NCI-H748 treated with DMSO at 0.1 percent for 48 hours (cell line): ENCODE measurements around the gene GTF2IRD1.

ENCODE experiments used
- DNase-seq: peaks from one replicate; lab custom pipeline; 2025; lab: John Stamatoyannopoulos, UW

GTF2IRD1 gene

GRCh38 chr7:74567318-74567668 lies 113.6 kb downstream of the GTF2IRD1 start:
- DNase-seq, result no peak

- DNase-seq, result no peak
Observed at GRCh38 chr7:74568658-74569057, 115.0 kb downstream of the GTF2IRD1 start.

DNA sequence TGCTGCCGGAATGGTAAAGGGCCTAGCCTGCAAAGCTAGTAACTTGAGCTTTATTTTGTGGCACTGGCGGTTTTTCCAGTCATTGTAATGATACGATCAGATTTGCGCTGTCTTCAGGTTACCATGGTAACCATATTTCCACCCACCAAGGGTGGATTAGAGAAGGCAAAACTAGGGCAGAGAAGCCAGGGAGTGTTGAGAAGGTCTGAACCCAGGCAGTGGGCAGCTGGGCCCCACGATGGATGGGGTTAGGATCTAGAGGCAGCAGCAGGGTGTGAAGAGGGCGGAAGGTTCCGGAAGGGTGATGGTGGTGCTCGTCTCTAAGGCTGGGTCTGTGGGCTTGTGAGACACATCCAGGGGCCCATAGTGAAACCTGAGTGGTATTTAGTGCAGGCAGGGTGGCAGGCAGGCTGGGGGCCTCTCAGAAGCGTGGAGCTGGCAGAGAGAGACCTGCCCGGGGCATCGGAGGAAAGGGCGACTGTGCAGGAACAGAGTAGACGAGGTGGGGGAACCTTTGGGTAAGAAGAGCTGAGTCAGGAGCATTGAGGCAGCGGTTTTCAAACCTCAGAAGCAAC lies 115.9 kb downstream of the GTF2IRD1 start:
- no peak for DNase-seq

DNA sequence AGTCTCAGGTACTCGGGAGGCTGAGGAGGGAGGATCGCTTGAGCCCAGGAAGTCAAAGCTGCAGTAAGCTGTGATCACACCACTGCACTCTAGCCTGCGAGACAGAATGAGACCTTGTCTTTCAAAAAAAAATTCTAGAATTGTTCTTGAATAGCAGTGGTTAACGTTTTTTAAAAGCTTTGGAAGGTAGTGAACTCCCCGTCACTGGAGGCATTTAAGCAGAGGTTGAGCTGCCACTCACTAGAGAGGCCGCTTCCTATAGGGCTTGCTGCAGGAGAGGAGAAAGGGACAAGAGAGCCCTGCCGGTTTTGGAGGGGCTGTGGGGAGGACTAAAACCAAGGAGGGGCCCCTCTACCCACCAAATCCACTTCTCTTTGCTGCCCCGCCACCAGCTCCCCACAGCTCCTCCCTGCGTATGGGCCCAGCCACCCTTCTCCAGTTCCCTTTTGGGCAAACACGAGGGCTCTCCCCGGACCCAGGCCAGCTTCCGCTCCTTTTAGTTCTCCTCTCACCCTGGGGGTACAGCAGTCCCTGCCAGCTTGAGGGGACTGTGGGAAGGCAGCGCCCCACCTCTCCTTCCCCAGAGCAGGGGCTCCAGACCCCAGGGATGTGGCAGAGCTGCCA lies 116.9 kb downstream of the GTF2IRD1 start:
- DNase-seq, result no peak

GRCh38 chr7:74572301-74572979 lies 118.7 kb downstream of the GTF2IRD1 start:
- no peak for DNase-seq

DNA sequence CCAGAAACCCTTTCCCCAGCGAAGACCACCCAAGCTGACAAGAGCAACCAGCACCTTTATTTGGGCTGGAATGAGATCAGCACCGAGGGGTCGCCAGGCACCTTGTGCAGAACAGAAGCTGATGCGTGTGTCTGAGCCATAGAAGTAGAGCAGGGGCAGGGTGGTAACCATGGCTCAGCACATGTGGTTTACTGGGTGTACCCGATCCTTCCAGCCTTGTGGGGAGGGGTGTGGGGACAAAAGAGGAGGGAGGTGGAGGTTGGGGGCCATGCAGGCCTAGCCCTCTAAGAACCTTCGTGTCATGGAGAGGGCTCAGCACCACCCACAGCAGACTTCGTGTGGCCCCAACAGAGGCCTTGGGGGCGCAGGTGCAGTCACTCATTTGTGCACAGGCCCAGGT lies 119.8 kb downstream of the GTF2IRD1 start:
- no peak for DNase-seq

DNA sequence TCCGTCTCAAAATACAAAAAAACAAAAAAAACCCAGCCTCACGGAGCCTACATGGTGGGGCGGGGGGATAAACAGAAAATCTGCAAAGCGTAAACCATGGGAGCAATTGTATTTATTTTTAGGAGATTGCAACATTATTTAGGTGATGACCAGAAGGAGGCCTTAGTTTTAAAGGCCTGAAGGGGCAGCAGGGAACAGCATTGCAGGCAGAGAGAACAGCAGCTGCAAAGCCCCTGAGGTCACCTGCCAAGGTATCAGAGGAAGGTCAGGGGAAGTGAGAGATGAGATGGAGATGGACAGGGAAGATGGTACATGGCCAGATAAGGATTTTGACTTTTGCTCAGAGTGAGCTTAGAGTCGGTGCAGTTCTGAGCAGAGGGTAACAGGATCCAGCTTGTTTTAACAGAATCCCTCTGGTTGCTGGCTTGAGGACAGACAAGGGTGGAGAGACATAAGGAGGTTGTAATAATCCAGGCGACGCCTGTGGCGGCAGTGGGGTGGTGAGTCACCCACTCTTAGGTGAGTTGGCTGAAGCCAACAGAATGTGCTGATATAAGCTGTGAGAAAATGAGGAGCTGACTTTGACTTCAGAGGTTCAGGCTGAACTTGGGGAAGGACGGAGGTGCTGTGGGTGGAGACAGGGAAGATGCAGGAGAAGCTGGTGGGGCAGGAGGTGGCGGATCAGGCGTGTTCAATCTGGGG lies 121.5 kb downstream of the GTF2IRD1 start:
- no peak for DNase-seq

DNA sequence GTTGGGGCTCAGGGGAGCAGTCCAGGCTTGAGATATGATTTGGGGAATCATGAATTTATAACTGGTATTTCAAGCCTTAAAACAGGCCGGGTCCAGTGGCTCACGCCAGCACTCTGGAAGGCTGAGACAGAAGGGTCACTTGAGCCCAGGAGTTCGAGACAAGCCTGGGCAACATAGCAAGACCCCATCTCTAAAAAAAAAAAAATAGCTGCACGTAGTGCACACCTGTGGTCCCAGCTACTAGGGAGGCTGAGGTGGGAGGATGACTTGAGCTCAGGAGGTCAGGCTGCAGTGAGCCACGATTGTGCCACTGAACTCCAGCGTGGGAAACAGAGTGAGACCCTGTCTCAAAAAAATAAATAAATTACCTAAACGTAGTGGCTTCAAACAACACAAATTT lies 122.1 kb downstream of the GTF2IRD1 start:
- DNase-seq, result no peak

DNA sequence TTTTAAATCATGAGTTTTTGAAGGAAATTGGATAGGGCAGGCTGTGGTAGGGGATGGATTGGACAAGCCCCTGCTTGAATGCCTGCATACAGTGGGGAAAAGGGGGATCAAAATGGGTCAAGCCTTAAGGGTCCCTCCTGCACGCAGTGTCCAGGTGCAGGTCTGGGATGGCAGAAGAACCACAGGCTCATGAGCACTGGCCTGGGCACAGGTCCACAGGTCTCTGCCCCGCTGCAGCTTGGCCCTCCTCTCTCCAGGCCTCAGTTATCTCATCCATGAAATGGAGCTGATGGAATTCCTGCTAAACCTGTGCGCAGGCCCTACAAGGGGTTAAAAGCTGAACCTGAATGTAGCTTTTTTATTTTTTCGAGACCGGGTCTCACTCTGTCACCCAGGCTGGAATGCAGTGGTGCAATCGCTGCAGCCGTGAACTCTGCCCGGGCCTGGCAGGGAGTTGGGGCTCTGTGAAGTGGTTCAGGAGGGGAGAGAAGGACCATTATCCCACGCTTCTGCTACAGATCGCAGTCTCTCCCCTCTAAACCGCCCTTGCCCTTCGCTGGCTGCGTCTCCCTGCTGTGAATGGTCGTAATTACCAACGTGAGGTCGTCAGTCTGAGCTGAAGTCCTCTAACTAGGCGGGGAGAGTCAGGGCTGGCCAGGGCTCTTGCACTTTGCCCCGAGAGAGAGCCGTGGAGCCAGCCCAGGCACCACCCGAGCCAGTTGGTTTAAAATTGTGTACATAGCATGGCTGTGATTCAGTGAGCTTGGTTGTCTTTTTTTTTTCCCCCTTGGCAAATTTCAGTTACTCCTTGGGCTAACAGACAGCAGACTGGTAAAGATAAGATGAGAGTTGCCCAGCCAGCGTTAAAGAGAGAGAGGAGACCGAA lies 126.3 kb downstream of the GTF2IRD1 start:
- DNase-seq, result no peak

- DNase-seq, result no peak
Observed at GRCh38 chr7:74581916-74582440, 128.3 kb downstream of the GTF2IRD1 start.

DNA sequence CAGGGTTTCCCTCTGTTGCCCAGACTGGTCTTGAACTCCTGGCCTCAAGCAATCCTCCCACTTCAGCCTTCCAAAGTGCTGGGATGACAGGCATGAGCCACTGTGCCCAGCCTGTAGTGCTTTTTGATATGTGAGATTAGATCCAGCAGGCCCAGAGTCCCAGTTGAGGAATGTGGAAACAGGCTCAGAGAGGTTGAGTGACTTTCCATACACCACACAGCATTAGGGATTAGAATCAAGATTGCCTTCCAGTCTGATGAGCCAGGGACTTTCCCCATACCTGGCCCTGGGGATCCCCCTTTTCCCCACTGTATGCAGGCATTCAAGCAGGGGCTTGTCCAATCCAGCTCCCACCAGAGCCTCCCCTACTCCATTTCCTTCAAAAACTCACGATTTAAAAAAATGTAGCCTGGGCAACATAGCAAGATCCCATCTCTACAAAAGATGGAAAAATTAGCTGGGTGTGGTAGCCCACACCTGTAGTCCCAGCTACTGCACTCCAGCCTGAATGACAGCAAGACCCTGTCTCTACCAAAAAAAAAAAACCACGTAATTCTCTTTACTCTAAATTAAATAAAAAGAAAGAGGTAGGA lies 128.8 kb downstream of the GTF2IRD1 start:
- no peak for DNase-seq

- no peak for DNase-seq
Observed at GRCh38 chr7:74583630-74584029, 129.9 kb downstream of the GTF2IRD1 start.

DNA sequence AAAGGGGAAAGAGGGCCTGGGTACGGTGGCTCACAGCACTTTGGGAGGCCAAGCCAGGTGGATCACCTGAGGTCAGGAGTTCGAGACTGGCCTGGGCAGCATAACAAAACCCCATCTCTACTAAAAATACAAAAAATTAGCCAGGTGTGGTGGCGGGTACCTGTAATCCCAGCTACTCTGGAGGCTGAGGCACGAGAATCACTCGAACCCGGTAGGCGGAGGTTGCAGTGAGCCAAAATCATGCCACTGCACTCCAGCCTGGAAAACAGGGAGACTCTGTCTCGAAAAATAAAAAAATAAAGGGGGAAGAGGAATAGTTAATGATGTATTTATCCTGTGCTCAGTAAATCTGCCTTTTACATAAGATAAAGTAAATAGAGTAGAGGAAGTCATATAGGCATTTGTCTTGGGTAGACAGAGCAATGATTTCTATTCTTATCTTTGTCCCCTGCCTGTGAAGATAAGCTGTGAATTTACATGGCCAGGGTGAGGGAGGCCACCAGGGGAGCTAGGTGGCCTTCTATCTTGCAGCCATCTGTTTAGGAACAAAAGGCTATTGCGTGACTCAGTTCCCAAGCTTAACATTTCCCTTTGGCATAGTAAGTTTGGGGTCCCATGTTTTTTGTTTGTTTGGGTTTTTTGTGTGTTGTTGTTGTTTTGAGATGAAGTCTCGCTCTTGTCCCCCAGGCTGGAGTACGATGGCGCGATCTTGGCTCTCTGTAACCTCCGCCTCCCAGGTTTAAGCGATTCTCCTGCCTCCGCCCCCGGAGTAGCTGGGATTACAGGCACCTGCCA lies 130.7 kb downstream of the GTF2IRD1 start:
- DNase-seq, result no peak

DNA sequence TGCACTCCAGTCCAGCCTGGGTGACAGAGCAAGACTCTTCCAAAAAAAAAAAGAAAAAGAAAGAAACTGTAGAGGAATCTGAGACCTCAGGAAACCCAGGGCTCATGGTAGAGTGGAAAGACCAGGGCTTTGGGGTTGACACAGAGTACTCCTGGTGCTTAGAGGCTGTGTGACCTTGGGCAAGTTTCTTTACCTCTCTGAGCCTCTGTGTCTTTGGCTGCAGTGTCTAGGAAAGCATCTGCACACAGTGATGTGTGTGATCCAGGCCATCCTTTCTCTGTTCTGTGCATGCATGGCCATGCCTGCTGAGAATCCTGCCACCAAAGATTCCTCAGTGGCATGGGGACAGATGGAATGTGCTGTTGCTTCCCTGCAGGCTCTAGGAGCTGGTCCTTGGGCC lies 132.1 kb downstream of the GTF2IRD1 start:
- no peak for DNase-seq

GRCh38 chr7:74586258-74587175 lies 132.8 kb downstream of the GTF2IRD1 start:
- no peak for DNase-seq

- no peak for DNase-seq
Observed at GRCh38 chr7:74587435-74588126, 133.9 kb downstream of the GTF2IRD1 start.

GRCh38 chr7:74590813-74591212 lies 137.1 kb downstream of the GTF2IRD1 start:
- no peak for DNase-seq

DNA sequence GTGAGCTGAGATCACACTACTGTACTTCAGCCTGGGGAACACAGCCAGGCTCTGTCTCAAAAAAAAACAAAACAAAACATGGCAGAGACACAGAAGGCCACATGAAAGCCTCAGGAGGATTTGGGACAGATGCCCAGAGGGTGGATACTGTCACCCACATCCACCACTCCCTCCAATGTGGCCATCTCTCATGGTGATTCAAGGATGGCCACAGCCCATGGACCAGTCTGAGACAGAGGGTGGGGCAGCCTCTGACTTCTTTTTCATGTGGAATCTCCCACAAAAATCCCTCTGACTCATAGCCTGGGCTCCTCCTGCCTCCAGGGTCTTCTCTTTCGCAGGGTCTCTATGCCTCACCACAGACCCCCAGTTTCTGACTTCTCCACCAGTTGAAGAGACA lies 144.9 kb downstream of the GTF2IRD1 start:
- no peak for DNase-seq

- DNase-seq, result no peak
Observed at GRCh38 chr7:74599244-74599643, 145.5 kb downstream of the GTF2IRD1 start.
